HG03280 (cell line): Measurements from ENCODE around the gene MRPL55.

Experiments
- ATAC-seq: cut with Tn5 transposase; IDR thresholded peaks from one replicate; pipeline ENCODE4 v1.9.1; 2021; ENCODE audit warnings: mild to moderate bottlenecking, moderate library complexity; ENCODE audit not compliant: unreplicated experiment

MRPL55 gene

DNA sequence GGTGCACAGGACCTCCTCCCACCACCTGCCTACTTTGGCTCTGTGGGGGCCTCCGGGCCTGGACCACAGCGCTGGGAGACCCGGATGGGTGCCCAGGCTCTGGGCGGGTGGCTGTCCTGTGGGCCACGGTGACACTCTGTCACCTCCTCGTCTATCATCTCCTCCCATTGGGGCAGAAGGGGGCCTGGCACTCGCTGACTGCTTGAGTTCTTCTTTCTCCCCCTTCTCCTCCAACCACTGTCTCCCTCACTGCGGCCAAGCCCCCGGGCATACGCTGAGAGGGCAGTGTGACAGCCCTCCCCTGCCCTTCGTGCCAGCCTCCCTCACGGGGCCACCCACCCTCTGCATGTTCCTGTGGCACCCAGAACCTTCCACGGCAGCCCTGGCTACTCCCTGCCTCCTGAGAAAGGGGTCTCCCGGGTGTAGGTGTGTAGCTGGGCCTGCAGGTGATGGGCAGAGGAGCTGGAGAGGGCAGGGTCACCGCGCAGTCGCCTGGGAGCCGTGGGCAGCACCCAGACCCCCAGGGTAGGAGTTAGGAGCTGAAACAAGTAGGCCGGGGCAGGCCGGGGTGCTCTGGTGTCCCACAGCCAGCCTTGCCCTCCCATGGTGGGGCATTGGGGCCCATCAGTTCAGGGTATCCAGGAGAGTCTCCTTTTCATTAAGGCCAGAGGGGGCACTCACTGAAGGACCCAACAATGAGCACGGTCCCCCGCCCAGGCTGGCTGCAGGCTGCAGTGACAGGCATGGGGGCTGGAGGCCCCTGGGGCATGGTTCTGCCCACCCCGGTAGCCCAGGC is 35.8 kb downstream of the MRPL55 start:
- no peak for ATAC-seq

GRCh38 chr1:228072658-228073043 is 36.4 kb downstream of the MRPL55 start:
- no peak for ATAC-seq

DNA sequence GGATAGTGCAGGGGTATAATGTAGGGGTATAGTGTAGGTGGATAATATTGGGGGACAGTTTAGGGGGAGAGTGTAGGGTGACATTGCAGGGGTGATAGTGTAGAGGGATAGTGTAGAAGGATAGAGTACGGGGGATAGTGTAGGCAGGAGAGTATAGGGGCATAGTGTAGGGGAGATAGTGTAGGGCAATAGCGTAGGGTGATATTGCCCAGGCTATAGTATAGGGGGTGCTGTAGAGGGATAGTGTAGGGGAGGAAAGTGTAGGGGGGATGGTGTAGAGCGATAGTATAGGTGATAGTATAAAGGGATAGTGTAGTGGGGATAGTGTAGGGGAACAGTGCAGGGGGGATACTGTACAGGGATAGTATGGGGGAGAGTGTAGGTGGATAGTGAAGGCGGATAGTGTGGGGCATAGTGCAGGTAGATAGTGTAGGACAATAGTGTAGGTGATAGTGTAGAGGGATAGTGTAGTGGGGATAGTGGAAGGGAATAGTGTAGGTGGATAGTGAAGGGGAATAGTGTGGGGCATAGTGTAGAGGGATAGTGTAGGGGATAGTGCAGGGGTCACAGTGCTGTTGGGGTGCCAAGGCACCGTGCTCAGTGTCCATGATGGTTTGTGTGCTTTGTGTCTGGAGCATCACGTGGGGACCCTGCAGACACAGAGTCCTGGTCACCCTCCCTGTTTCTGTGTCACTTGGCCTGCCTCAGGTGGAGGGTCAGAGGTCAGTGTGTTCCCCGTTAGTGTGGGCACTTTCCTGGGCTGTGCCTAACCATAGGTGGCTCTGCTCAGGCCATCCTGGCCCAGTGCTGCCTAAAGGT is 37.1 kb downstream of the MRPL55 start:
- ATAC-seq = no peak

GRCh38 chr1:228070851-228071250 is 38.2 kb downstream of the MRPL55 start:
- no peak for ATAC-seq

GRCh38 chr1:228070173-228070572 is 38.9 kb downstream of the MRPL55 start:
- no peak for ATAC-seq

GRCh38 chr1:228068359-228068758 is 40.7 kb downstream of the MRPL55 start:
- no peak for ATAC-seq

DNA sequence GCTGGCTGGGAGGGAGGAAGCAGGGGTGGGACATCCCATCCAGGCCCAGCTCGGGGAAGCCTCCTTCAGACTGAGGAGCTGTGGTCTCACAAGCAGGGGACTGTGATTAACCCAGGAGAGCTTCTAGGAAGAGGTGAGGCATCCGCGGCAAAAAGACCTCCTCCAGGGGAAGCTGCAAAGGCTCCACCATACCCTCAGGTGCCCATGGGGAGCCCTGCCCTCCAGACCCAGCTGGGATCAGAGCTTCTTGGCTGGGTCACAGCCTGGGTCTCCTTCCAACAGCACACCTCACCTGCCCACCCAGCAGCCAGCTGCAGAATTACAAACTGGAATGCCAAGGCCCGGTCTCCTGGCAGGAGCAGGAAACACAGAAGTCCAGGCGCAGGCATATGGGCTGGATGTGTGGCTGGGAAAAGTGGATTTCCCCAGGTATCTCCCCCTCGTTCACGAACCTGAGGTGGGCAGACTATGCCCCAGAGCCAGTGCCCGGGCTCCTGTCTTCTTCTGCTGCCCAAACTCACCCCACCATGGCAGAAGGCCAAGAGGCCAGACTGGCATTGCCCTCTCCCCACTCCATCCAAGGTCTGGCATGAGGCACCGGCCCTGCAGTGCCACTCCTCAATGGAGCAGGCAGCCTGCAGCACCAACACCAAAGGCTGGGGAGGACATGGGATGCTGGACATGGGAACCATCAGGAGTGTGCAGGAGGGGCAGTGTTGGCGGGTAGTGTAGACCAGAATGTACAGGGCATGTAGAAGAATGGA is 42.0 kb downstream of the MRPL55 start:
- ATAC-seq = no peak

DNA sequence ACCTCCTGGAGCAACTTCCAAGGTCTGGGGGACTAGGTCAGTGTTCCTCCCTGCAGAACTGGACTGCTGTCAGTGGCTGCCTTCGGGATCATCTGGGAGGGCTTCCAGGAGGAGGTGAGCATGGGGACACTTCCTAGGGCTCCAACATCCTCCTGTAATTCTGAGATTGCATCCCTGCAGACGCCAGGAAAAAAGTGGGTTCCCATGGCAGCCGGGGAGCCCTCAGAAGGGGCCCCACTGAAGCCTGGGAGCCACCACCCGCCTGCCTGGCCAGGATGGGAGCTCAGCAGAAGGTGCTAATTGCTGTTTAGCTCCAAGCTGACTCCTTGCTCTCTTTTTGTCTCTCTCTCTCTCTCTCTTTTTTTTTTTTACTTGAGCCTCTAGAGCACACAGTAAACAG is 42.7 kb downstream of the MRPL55 start:
- ATAC-seq = no peak

- no peak for ATAC-seq
Measured at GRCh38 chr1:228065543-228066347, 43.4 kb downstream of the MRPL55 start.

DNA sequence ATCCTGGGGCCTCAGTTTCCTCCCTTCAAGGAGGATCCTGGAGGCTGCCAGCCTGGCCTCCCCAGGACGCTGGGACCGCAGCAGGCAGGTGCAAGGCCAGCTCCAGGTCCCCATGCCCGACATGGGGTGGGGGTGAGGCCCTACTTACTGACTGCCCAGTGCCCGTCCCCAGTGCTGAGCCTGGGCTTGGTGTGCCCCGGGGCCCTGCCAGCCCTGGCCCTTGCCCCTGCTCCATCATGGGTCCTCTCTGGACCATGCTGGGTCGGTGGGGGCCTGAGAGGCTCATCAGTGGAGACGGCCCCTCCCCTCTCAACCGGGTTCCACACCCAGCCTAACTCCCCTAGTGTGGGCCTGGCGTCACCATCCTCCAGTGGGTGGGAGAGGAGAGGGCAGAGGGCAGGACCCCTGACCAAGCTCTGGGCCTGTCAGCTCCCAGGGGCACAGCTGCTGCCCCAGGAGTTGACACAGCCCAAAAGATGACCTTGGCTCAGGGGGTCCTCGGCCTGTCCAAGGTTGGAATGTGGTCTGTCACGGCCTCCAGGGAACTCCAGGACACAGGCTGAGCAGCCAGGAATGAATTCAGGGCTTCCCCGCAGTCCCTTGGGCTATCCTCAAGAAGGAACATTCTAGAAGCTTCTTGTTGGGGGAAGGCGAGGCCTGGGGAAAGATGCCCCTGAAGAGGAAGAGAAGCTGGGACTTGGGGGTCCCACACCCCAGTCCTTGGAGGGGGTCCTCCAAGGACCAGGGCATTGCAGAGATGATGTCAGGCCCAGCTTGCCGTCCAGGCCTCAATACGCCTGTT is 44.2 kb downstream of the MRPL55 start:
- no peak for ATAC-seq

DNA sequence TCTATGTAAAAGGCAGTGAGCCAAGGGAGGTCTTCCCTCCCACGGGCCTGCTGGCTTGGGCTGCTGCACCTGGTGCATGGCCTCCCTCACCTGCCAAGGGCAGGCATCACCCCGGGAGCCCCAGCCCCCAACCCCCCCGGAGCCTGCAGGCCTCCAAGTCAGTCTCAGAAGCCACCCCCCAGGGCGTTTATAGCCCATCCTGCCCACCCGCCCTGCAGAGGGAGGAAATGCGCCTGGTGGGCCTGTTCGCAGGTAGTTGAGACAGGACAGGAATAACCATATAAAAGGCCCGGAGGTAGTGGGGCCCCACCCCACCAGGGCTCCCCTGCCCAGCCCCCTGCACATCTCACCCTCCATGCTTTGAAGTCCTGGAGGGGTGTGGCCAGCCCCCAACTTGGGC is 44.8 kb downstream of the MRPL55 start:
- no peak for ATAC-seq

- no peak for ATAC-seq
Measured at GRCh38 chr1:228063251-228064191, 45.6 kb downstream of the MRPL55 start.

DNA sequence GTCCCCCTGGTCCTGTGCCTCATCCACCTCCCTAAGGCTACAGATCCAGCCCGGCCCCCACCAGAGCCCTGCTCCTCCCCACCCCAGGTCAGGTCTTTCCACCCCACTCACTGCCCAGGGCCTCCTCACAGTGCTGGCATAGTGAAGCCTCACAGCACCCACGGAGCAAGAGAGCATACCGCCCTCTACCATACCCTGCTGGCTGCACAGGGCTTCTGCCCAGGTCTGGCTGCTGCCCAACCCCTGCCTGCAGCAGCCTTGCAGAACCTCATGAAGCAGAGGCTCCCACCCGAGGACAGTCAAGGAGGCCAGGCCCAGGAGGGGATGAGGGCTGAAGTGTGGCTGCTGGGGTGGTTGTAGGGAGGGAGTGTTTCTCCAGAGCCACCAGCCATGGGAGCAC is 46.3 kb downstream of the MRPL55 start:
- no peak for ATAC-seq

- ATAC-seq = no peak
Measured at GRCh38 chr1:228062085-228062791, 46.9 kb downstream of the MRPL55 start.

GRCh38 chr1:228061411-228062084 is 47.6 kb downstream of the MRPL55 start:
- no peak for ATAC-seq

GRCh38 chr1:228060458-228061190 is 48.5 kb downstream of the MRPL55 start:
- ATAC-seq = no peak
